ENCODE results near the gene TFIP11. TPM values are rescaled to one million over a fixed set of nuclear protein-coding genes. Genes with fewer than 3 reads are reported as not detected.
A peak's percentile ranks its signal among the peaks of the same experiment; 100 is the strongest.

TFIP11 gene
- total and polyA plus RNA-seq, 2 of the 13 experiments (the other 11 are each of a cell fraction or from before 2014, with no cell fraction given): 15.4 to 22.8 TPM

DNA sequence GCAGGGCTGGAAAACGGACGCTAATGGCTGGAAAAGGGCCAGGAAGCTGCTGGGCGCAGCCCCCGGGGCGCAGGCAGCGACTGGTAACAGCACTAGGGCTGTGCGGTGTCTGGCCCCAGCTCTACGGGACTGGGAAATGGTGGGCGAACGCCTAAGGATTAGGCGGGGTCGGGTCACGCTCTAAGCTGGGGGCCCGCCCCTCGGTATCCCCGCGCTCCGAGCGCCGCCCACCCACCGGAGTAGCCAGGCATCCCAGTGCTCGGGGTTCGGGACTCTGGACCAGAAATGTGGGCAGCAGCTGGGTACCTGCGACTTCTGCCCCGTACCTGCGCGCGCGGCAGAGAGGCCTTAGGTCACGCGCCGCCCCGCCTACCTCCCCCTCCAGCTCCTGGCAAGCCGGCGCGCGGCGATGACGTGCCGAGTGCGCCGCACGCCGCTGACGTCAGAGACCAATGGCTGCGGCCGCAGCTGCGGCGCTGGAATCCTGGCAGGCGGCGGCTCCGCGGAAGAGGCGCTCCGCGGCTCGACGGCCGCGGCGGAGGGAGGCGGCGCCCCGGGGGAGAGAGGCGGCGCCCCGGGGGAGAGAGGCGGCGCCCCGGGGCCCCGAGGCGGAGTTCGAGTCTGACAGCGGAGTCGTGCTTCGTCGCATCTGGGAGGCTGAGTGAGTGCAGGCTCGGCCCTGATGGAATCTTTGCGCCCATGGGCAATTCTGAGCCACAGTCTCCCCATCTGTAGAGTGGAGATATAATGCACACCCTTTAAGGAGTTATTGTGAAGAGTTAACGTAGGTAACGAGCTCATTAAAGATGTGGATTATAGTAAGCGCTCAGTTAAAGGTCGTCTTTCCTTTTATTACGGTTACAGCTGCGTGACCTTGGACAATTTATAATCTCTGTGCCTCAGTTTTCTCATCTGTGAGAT, 28.6 kb downstream of the TFIP11 start, which contains the start of the genes HPS4 and SRRD (continued):
- TF ChIP-seq HES4 (CRISPR knock-in tag; IDR thresholded peaks at IDR 0.05; ENCODE audit: borderline replicate concordance): 0 out of 2 replicates have a peak, but pooled peaks have one; percentile 42
- peak; percentile 77; the same call in 1 of the 2 replicates for TF ChIP-seq MAF1 (CRISPR knock-in tag; IDR thresholded peaks at IDR 0.05; ENCODE audit: borderline replicate concordance)
- TF ChIP-seq, protein P1, sequence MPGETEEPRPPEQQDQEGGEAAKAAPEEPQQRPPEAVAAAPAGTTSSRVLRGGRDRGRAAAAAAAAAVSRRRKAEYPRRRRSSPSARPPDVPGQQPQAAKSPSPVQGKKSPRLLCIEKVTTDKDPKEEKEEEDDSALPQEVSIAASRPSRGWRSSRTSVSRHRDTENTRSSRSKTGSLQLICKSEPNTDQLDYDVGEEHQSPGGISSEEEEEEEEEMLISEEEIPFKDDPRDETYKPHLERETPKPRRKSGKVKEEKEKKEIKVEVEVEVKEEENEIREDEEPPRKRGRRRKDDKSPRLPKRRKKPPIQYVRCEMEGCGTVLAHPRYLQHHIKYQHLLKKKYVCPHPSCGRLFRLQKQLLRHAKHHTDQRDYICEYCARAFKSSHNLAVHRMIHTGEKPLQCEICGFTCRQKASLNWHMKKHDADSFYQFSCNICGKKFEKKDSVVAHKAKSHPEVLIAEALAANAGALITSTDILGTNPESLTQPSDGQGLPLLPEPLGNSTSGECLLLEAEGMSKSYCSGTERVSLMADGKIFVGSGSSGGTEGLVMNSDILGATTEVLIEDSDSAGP (CRISPR knock-in tag; IDR thresholded peaks at IDR 0.05; ENCODE audit: borderline replicate concordance): peak; percentile 82
- TF ChIP-seq, protein P2, sequence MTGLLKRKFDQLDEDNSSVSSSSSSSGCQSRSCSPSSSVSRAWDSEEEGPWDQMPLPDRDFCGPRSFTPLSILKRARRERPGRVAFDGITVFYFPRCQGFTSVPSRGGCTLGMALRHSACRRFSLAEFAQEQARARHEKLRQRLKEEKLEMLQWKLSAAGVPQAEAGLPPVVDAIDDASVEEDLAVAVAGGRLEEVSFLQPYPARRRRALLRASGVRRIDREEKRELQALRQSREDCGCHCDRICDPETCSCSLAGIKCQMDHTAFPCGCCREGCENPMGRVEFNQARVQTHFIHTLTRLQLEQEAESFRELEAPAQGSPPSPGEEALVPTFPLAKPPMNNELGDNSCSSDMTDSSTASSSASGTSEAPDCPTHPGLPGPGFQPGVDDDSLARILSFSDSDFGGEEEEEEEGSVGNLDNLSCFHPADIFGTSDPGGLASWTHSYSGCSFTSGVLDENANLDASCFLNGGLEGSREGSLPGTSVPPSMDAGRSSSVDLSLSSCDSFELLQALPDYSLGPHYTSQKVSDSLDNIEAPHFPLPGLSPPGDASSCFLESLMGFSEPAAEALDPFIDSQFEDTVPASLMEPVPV (CRISPR knock-in tag; IDR thresholded peaks at IDR 0.05): peak; percentile 64; the same call in 1 of the 2 replicates
- peak; percentile 88 for TF ChIP-seq ZNF292 (CRISPR knock-in tag; IDR thresholded peaks at IDR 0.05; ENCODE audit: borderline replicate concordance, low read depth)
- TF ChIP-seq DNMT1 (CRISPR knock-in tag; IDR thresholded peaks at IDR 0.05): 0 out of 2 replicates have a peak, but pooled peaks have one; percentile 73
- peak; percentile 97 for TF ChIP-seq KMT2B (CRISPR knock-in tag; IDR thresholded peaks at IDR 0.05)
- 0 out of 2 replicates have a peak, but pooled peaks have one; percentile 36 for TF ChIP-seq TGIF2 (CRISPR knock-in tag; IDR thresholded peaks at IDR 0.05)
- TF ChIP-seq NFKBIZ (CRISPR knock-in tag; IDR thresholded peaks at IDR 0.05): peak; percentile 76; the same call in 1 of the 2 replicates
- TF ChIP-seq FOXA1 (IDR thresholded peaks at IDR 0.05): no peak
- 0 out of 2 replicates have a peak, but pooled peaks have one; percentile 7 for TF ChIP-seq FOXA1 (CRISPR knock-in tag; IDR thresholded peaks at IDR 0.05)
- TF ChIP-seq ZNF878 (CRISPR knock-in tag; IDR thresholded peaks at IDR 0.05): no peak
- peak; percentile 74 for TF ChIP-seq EED (CRISPR knock-in tag; IDR thresholded peaks at IDR 0.05)
- peak; percentile 91 for TF ChIP-seq ZFX (CRISPR knock-in tag; IDR thresholded peaks at IDR 0.05; ENCODE audit: low read depth)
- 0 out of 2 replicates have a peak, but pooled peaks have one; percentile 13 for TF ChIP-seq ZFP62 (CRISPR knock-in tag; IDR thresholded peaks at IDR 0.05)
- no peak for TF ChIP-seq ZNF737 (CRISPR knock-in tag; IDR thresholded peaks at IDR 0.05; ENCODE audit: borderline replicate concordance)

Data from HepG2 (cell line).